Neuronal stem cell (in vitro differentiated cells): ENCODE data around the gene FBXO48.

Source experiments
- DNase-seq: peaks from one replicate; pipeline ENCODE4 v3.0.0-alpha.2; 2013; ENCODE audit warnings: low spot score
- H2AFZ ChIP-seq: one replicate; pipeline ENCODE4 v1.6.1; 2013; ENCODE audit warnings: mild to moderate bottlenecking, low read length, inconsistent platforms
- H2AK5ac ChIP-seq: 2 replicates; pipeline ENCODE4 v1.6.1; 2013; ENCODE audit warnings: low read depth, mild to moderate bottlenecking, inconsistent platforms, low read length, moderate library complexity, mixed read lengths
- H2BK120ac ChIP-seq: 2 replicates; pipeline ENCODE4 v1.6.1; 2013; ENCODE audit warnings: low read depth, mild to moderate bottlenecking, inconsistent platforms, low read length, moderate library complexity, mixed read lengths
- H2BK12ac ChIP-seq: one replicate; pipeline ENCODE4 v1.6.1; 2013; ENCODE audit warnings: low read length, inconsistent platforms
- H2BK15ac ChIP-seq: 2 replicates; pipeline ENCODE4 v1.6.1; 2013; ENCODE audit warnings: mild to moderate bottlenecking, low read length, inconsistent platforms, mixed read lengths
- H2BK5ac ChIP-seq: one replicate; pipeline ENCODE4 v1.6.1; 2013; ENCODE audit warnings: inconsistent platforms, mild to moderate bottlenecking, low read length, moderate library complexity
- H3K14ac ChIP-seq: one replicate; pipeline ENCODE4 v1.6.1; 2013; ENCODE audit warnings: low read length, inconsistent platforms
- H3K18ac ChIP-seq: 2 replicates; pipeline ENCODE4 v1.6.1; 2013; ENCODE audit warnings: low read length, inconsistent platforms
- H3K23ac ChIP-seq: 2 replicates; pipeline ENCODE4 v1.6.1; 2013; ENCODE audit warnings: low read depth, mild to moderate bottlenecking, mixed read lengths, low read length, inconsistent platforms; ENCODE audit not compliant: poor library complexity
- H3K27ac ChIP-seq: replicated peaks from 3 replicates; pipeline ENCODE4 v1.5.1; 2013; ENCODE audit warnings: low read length, inconsistent platforms
- H3K27me3 ChIP-seq, 3 experiments: 2 replicates each; pipeline ENCODE4 v1.6.1; 2013; ENCODE audit warnings: low read length in 3 of 3, mild to moderate bottlenecking in 2 of 3, inconsistent platforms in 1 of 3, low read depth in 1 of 3, mixed read lengths in 1 of 3, moderate library complexity in 1 of 3; ENCODE audit not compliant: control insufficient read depth in 3 of 3, insufficient read depth in 3 of 3
- H3K36me3 ChIP-seq, 2 donors: replicated peaks in 1 of 2; 2 replicates each; pipeline ENCODE4 v1.6.1; 2013; ENCODE audit warnings: low read length in 2 of 2; ENCODE audit not compliant: control insufficient read depth in 2 of 2, insufficient read depth in 2 of 2
- H3K4ac ChIP-seq: 2 replicates; pipeline ENCODE4 v1.6.1; 2013; ENCODE audit warnings: inconsistent platforms, mild to moderate bottlenecking, low read length, moderate library complexity
- H3K4me1 ChIP-seq, 2 donors: 1 replicate in 1 of 2; 2 replicates in 1 of 2; pipeline ENCODE4 v1.6.1; 2013; ENCODE audit warnings: low read length in 2 of 2, low read depth in 1 of 2; ENCODE audit not compliant: control insufficient read depth in 2 of 2, insufficient read depth in 1 of 2
- H3K4me2 ChIP-seq: one replicate; pipeline ENCODE4 v1.6.1; 2013; ENCODE audit warnings: mild to moderate bottlenecking, low read length, inconsistent platforms; ENCODE audit not compliant: insufficient read depth, poor library complexity, severe bottlenecking
- H3K4me3 ChIP-seq, 2 donors: 2 replicates each; pipeline ENCODE4 v1.5.1; 2013; ENCODE audit warnings: low read length in 2 of 2, mild to moderate bottlenecking in 2 of 2, inconsistent platforms in 1 of 2, moderate library complexity in 1 of 2
- H3K79me1 ChIP-seq: one replicate; pipeline ENCODE4 v1.6.1; 2013; ENCODE audit warnings: low read depth, mild to moderate bottlenecking, inconsistent platforms, low read length, moderate library complexity
- H3K9ac ChIP-seq: one replicate; pipeline ENCODE4 v1.6.1; 2013; ENCODE audit warnings: mild to moderate bottlenecking, low read depth, low read length, inconsistent platforms; ENCODE audit not compliant: poor library complexity
- H3K9me3 ChIP-seq, 2 donors: replicated peaks in 1 of 2; 2 replicates each; pipeline versions ENCODE3 to v1.6.1; 2013; ENCODE audit warnings: low read length in 2 of 2, mild to moderate bottlenecking in 2 of 2, inconsistent platforms in 1 of 2, low read depth in 1 of 2, mixed read lengths in 1 of 2, moderate library complexity in 1 of 2; ENCODE audit not compliant: control insufficient read depth in 2 of 2, insufficient read depth in 1 of 2
- H4K8ac ChIP-seq: one replicate; pipeline ENCODE4 v1.6.1; 2013; ENCODE audit warnings: low read depth, mild to moderate bottlenecking, inconsistent platforms, low read length, moderate library complexity
- H4K91ac ChIP-seq: one replicate; pipeline ENCODE4 v1.6.1; 2013; ENCODE audit warnings: low read length, low read depth, mild to moderate bottlenecking, inconsistent platforms; ENCODE audit not compliant: poor library complexity
- WGBS, 2 donors: extraction: QIAGEN DNeasy Blood & Tissue Kit; methylation state at CpG; one replicate each; pipeline ENCODE4 v1.1.7; 2013; ENCODE audit warnings: missing lambda C conversion rate in 2 of 2, mixed read lengths in 1 of 2; ENCODE audit not compliant: insufficient read length in 2 of 2, insufficient replicate concordance in 1 of 2; ENCODE audit errors: extremely low coverage in 2 of 2; 5-methylcytosine and 5-hydroxymethylcytosine counted together

Gene FBXO48

GRCh38 chr2:68428126-68428525 lies 39.0 kb downstream of the FBXO48 start:
- H2BK5ac ChIP-seq: no peak overlapping the region
- H3K27me3 ChIP-seq: peaks cover 0 to 14% (median 0%) of the 10 kb centered on the region in 3 experiments
- H3K23ac ChIP-seq: no peak overlapping the region
- no peak overlapping the region for H3K4ac ChIP-seq
- DNase-seq: no peak
- no CpG with 5 or more reads among the region's 4 CpGs for WGBS, 2 donors
- H2BK12ac ChIP-seq: no peak overlapping the region
- H3K14ac ChIP-seq: no peak overlapping the region
- H3K18ac ChIP-seq: no peak overlapping the region
- no peak overlapping the region for H4K91ac ChIP-seq
- H3K4me1 ChIP-seq: no peaks in the 10 kb centered on the region
- H2BK15ac ChIP-seq: no peak overlapping the region
- no peaks in the 10 kb centered on the region for H3K79me1 ChIP-seq
- no peaks in the 10 kb centered on the region for H3K9me3 ChIP-seq
- no peak overlapping the region for H2AK5ac ChIP-seq
- H3K27ac ChIP-seq: no peak overlapping the region
- no peak overlapping the region for H3K4me2 ChIP-seq
- no peak overlapping the region for H2BK120ac ChIP-seq
- H2AFZ ChIP-seq: no peak overlapping the region
- H3K4me3 ChIP-seq: no peak overlapping the region
- H3K36me3 ChIP-seq: no peaks in the 10 kb centered on the region
- H4K8ac ChIP-seq: no peak overlapping the region
- no peak overlapping the region for H3K9ac ChIP-seq

DNA sequence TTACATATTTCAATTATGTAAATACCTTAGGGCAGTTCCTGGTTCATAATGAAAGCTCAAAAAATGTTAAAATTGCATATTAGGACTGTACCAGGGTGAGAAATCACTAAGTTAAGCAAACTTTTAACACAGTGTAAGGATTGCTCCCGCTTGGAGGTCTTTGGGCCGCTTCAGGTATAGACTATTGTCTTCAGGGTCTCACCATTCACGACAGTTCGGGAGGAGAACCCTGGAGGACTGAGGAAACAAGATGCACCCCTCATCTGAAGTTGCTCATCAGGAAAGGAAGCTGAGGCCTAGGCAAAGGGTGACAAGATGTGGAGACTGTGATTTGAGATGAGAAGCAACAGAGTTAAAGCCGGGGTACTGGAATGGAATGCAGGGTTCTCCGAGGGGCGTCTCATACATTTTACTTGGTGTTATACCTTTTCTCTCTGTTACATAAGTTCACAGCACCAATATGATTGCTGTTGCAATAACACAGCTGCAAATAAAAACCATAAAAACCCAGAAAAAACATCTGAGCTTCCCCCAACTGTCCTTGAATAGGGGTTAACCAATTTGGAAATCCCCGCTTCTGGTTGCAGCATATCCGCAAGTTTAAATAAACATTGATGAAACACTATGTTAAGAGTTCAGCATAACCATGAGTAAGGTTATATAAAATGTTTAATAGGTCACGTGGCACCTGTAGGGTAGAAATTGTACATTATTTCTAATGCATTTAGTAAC lies 40.1 kb downstream of the FBXO48 start:
- Histone ChIP-seq H3K79me1 (no peaks in the 10 kb centered on the region), H3K27ac (no peak overlapping the region), H3K18ac (no peak overlapping the region), H3K9ac (no peak overlapping the region), H2AK5ac (no peak overlapping the region), H3K23ac (no peak overlapping the region), H4K8ac (no peak overlapping the region), H4K91ac (no peak overlapping the region), H3K14ac (no peak overlapping the region), H3K4ac (no peak overlapping the region), H3K9me3 (no peaks in the 10 kb centered on the region), H2AFZ (no peak overlapping the region), H3K4me3 (no peak overlapping the region), H2BK120ac (no peak overlapping the region), H3K4me2 (no peak overlapping the region), H3K4me1 (no peaks in the 10 kb centered on the region), H2BK15ac (no peak overlapping the region), H2BK5ac (no peak overlapping the region), H2BK12ac (no peak overlapping the region), H3K36me3 (no peaks in the 10 kb centered on the region), H3K27me3 (peaks cover 0 to 14% (median 0%) of the 10 kb centered on the region in 3 experiments)
- no CpG with 5 or more reads among the region's 10 CpGs for WGBS, 2 donors
- DNase-seq: no peak

DNA sequence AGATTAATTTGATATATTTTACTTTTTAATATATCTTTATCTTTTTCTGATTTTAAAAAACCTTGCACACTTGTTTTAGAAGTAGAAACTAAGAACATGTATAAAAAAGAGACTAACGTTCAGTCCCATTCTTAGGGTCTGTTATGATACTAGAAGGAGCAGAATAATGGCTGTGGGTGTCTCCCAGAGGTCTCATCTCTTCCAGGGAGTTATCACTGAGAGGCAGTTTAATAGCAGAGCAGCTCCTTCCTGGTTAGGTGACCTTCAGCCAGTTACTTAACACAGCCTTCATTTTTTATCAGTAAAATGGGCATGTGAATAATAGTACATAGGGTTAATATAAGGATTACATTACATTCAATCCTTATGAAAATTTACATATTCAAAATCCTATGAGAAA lies 40.6 kb downstream of the FBXO48 start:
- Histone ChIP-seq H2BK12ac (no peak overlapping the region), H3K36me3 (no peaks in the 10 kb centered on the region), H3K4me1 (no peaks in the 10 kb centered on the region), H3K27ac (no peak overlapping the region), H3K23ac (no peak overlapping the region), H3K18ac (no peak overlapping the region), H4K8ac (no peak overlapping the region), H3K4me3 (no peak overlapping the region), H2BK5ac (no peak overlapping the region), H3K14ac (no peak overlapping the region), H3K9ac (no peak overlapping the region), H3K79me1 (no peaks in the 10 kb centered on the region), H4K91ac (no peak overlapping the region), H3K9me3 (no peaks in the 10 kb centered on the region), H2BK120ac (no peak overlapping the region), H2AFZ (no peak overlapping the region), H3K4me2 (no peak overlapping the region), H3K4ac (no peak overlapping the region), H2AK5ac (no peak overlapping the region), H3K27me3 (peaks cover 0 to 14% (median 0%) of the 10 kb centered on the region in 3 experiments), H2BK15ac (no peak overlapping the region)
- WGBS, 2 donors: no CpG with 5 or more reads among the region's 1 CpG
- no peak for DNase-seq

- Histone ChIP-seq H2BK15ac (no peak overlapping the region), H3K9ac (no peak overlapping the region), H3K4me1 (no peaks in the 10 kb centered on the region), H3K27me3 (peaks cover 0 to 14% (median 0%) of the 10 kb centered on the region in 3 experiments), H3K9me3 (no peaks in the 10 kb centered on the region), H3K4ac (no peak overlapping the region), H4K8ac (no peak overlapping the region), H2AK5ac (no peak overlapping the region), H3K18ac (no peak overlapping the region), H3K27ac (no peak overlapping the region), H3K4me2 (no peak overlapping the region), H2BK12ac (no peak overlapping the region), H3K79me1 (no peaks in the 10 kb centered on the region), H3K36me3 (no peaks in the 10 kb centered on the region), H4K91ac (no peak overlapping the region), H2AFZ (no peak overlapping the region), H2BK120ac (no peak overlapping the region), H3K4me3 (no peak overlapping the region), H3K14ac (no peak overlapping the region), H3K23ac (no peak overlapping the region), H2BK5ac (no peak overlapping the region)
- WGBS, 2 donors: no CpG with 5 or more reads among the region's 3 CpGs
- DNase-seq: no peak
Measured at GRCh38 chr2:68425503-68425902, 41.6 kb downstream of the FBXO48 start.
